Right atrium auricular region (tissue), 2 donors: Measurements from ENCODE around the gene XK. TPM values are rescaled to one million over a fixed set of nuclear protein-coding genes. Genes with fewer than 3 reads are reported as not detected.

Source experiments
- DNase-seq: peaks from one replicate; pipeline ENCODE4 v3.0.0-alpha.2; 2019; ENCODE audit warnings: low spot score
- H3K27ac ChIP-seq, 2 donors: fragments of 200-600 bp; sonication (generic); 1 replicate in 1 of 2; 2 replicates in 1 of 2; pipeline ENCODE4 v1.5.1; 2016 to 2019
- H3K27me3 ChIP-seq, 2 donors: fragments of 200-600 bp; sonication (generic); one replicate each; pipeline versions ENCODE4 v1.5.1 to v1.6.0; 2017 to 2019
- H3K36me3 ChIP-seq: fragments of 200-600 bp; sonication (generic); one replicate; pipeline ENCODE4 v1.5.1; 2016
- H3K4me1 ChIP-seq, 2 donors: fragments of 200-600 bp; sonication (generic); one replicate each; pipeline versions ENCODE4 v1.5.1 to v1.6.0; 2017 to 2019
- H3K4me3 ChIP-seq, 2 donors: fragments of 200-600 bp; sonication (generic); 1 replicate in 1 of 2; 2 replicates in 1 of 2; pipeline ENCODE4 v1.5.1; 2017 to 2019; ENCODE audit warnings: mild to moderate bottlenecking in 1 of 2, moderate library complexity in 1 of 2
- H3K9me3 ChIP-seq, 2 donors: fragments of 200-600 bp; sonication (generic); one replicate each; pipeline ENCODE4 v1.5.1; 2019
- CTCF ChIP-seq, 2 donors: fragments of 200-600 bp; sonication (generic); IDR thresholded peaks; one replicate each; pipeline ENCODE4 v1.5.1; 2019; ENCODE audit warnings: antibody characterized with exemption in 2 of 2
- total RNA-seq, 2 donors: library from RNA; depleted of rRNA; stranded (reverse); fragments of >200 nt; gene quantifications; one replicate each; pipeline ENCODE4 v1.1.0, GENCODE V29; 2016

XK gene
- total RNA-seq, 2 donors from 2014 or later = 5.1 to 10.1 TPM

GRCh38 chrX:37684973-37685372 lies 618 bp upstream of the XK start:
- Histone ChIP-seq H3K27me3 (no peaks in the 10 kb centered on the region), H3K27ac (peak overlapping the region; percentile 76 to 87), H3K4me1 (no peaks in the 10 kb centered on the region), H3K4me3 (no peak overlapping the region), H3K9me3 (no peaks in the 10 kb centered on the region), H3K36me3 (no peaks in the 10 kb centered on the region)
- TF ChIP-seq CTCF (IDR thresholded peaks at IDR 0.05) = no peak
- no peak for DNase-seq

- Histone ChIP-seq H3K4me1 (no peaks in the 10 kb centered on the region), H3K36me3 (no peaks in the 10 kb centered on the region), H3K4me3 (peak overlapping the region; percentile 39 to 49), H3K9me3 (no peaks in the 10 kb centered on the region), H3K27ac (peak overlapping the region; percentile 76 to 87), H3K27me3 (no peaks in the 10 kb centered on the region)
- DNase-seq = no peak
- no peak for TF ChIP-seq CTCF (IDR thresholded peaks at IDR 0.05)
These were observed 891 bp downstream of the XK start for GRCh38 chrX:37686369-37686995.

GRCh38 chrX:37686996-37687395 lies 1.4 kb downstream of the XK start:
- Histone ChIP-seq H3K36me3 (no peaks in the 10 kb centered on the region), H3K4me1 (no peaks in the 10 kb centered on the region), H3K27ac (peak overlapping the region in 1 of 2 donors; percentile 87), H3K9me3 (no peaks in the 10 kb centered on the region), H3K4me3 (no peak overlapping the region), H3K27me3 (no peaks in the 10 kb centered on the region)
- no peak for TF ChIP-seq CTCF (IDR thresholded peaks at IDR 0.05)
- no peak for DNase-seq

- no peak overlapping the region for H3K4me3 ChIP-seq
- no peak for DNase-seq
- H3K4me1 ChIP-seq = no peaks in the 10 kb centered on the region
- no peak for TF ChIP-seq CTCF (IDR thresholded peaks at IDR 0.05)
- no peaks in the 10 kb centered on the region for H3K27me3 ChIP-seq
- no peaks in the 10 kb centered on the region for H3K36me3 ChIP-seq
- no peak overlapping the region for H3K27ac ChIP-seq
- H3K9me3 ChIP-seq = no peaks in the 10 kb centered on the region
These were observed 4.5 kb downstream of the XK start for GRCh38 chrX:37690119-37690518.

GRCh38 chrX:37692918-37693317 lies 7.3 kb downstream of the XK start:
- no peak for DNase-seq
- Histone ChIP-seq H3K4me3 (no peak overlapping the region), H3K9me3 (no peaks in the 10 kb centered on the region), H3K36me3 (no peaks in the 10 kb centered on the region), H3K27me3 (no peaks in the 10 kb centered on the region), H3K4me1 (no peaks in the 10 kb centered on the region), H3K27ac (no peak overlapping the region)
- no peak for TF ChIP-seq CTCF (IDR thresholded peaks at IDR 0.05)

- Histone ChIP-seq H3K27me3 (peaks cover 0 to 3% of the 10 kb centered on the region in 2 donors), H3K27ac (no peak overlapping the region), H3K36me3 (no peaks in the 10 kb centered on the region), H3K4me3 (no peak overlapping the region), H3K9me3 (no peaks in the 10 kb centered on the region), H3K4me1 (no peaks in the 10 kb centered on the region)
- no peak for TF ChIP-seq CTCF (IDR thresholded peaks at IDR 0.05)
- DNase-seq = no peak
These were observed 11.7 kb downstream of the XK start for GRCh38 chrX:37697169-37697760.
